Esophagus squamous epithelium (tissue), 4 donors: ENCODE data around the gene CYB5A.

Experiments
- POLR2A ChIP-seq, 4 donors: fragments of 450-650 bp; IDR thresholded peaks; one replicate each; pipeline ENCODE4 v1.6.1; 2017; ENCODE audit warnings: antibody characterized with exemption in 4 of 4, mild to moderate bottlenecking in 4 of 4, moderate library complexity in 3 of 4
- TF ChIP-seq, protein P1 (sequence below), 6 experiments: fragments of 450-650 bp in 4 of 6; fragments of 200-600 bp in 2 of 6; sonication (generic) in 2 of 6; IDR thresholded peaks; one replicate each; pipeline ENCODE4 v1.5.1; 2016 to 2019; ENCODE audit warnings: antibody characterized with exemption in 6 of 6, mild to moderate bottlenecking in 4 of 6, moderate library complexity in 4 of 6

DNA sequence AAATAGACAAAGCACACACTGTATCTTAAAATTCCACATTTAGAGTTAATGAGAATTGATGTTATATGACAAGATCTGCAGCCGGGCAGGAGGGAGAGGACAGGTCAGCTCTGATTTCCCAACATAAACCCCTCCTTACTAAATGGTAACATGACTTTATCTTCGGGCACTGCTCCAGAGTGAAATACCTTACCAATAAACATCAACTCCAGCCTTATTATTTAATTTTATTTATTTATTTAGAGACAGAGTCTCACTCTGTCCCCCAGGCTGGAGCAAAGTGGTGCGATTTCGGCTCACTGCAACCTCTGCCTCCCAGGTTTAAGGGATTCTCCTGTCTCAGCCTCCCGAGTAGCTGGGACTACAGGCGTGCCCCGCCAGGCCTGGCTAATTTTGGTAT is 1.7 kb downstream of the CYB5A start:
- TF ChIP-seq, protein P1, sequence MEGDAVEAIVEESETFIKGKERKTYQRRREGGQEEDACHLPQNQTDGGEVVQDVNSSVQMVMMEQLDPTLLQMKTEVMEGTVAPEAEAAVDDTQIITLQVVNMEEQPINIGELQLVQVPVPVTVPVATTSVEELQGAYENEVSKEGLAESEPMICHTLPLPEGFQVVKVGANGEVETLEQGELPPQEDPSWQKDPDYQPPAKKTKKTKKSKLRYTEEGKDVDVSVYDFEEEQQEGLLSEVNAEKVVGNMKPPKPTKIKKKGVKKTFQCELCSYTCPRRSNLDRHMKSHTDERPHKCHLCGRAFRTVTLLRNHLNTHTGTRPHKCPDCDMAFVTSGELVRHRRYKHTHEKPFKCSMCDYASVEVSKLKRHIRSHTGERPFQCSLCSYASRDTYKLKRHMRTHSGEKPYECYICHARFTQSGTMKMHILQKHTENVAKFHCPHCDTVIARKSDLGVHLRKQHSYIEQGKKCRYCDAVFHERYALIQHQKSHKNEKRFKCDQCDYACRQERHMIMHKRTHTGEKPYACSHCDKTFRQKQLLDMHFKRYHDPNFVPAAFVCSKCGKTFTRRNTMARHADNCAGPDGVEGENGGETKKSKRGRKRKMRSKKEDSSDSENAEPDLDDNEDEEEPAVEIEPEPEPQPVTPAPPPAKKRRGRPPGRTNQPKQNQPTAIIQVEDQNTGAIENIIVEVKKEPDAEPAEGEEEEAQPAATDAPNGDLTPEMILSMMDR (IDR thresholded peaks at IDR 0.05), result no peak
- no peak for TF ChIP-seq POLR2A (IDR thresholded peaks at IDR 0.05)
